ENCODE measurements around the gene ALDH3A1.

The ALDH3A1 gene

GRCh38 chr17:19739241-19740201, 8.6 kb downstream of the ALDH3A1 start:
- TF ChIP-seq CTCF (conservative IDR thresholded peaks at IDR 0.05; ENCODE audit: low read length) = no peak
- DNase-seq (ENCODE audit: low read depth) = no peak
- no peak overlapping the region for H3K4me3 ChIP-seq (ENCODE audit: low read length)

- TF ChIP-seq CTCF (conservative IDR thresholded peaks at IDR 0.05; ENCODE audit: low read length) = no peak
- no peak overlapping the region for H3K4me3 ChIP-seq (ENCODE audit: low read length)
- no peak for DNase-seq (ENCODE audit: low read depth)
Measured at GRCh38 chr17:19738757-19739156, 9.3 kb downstream of the ALDH3A1 start.

GRCh38 chr17:19738073-19738449, 10.0 kb downstream of the ALDH3A1 start:
- H3K4me3 ChIP-seq (ENCODE audit: low read length) = no peak overlapping the region
- no peak for DNase-seq (ENCODE audit: low read depth)
- TF ChIP-seq CTCF (conservative IDR thresholded peaks at IDR 0.05; ENCODE audit: low read length) = no peak

- no peak for TF ChIP-seq CTCF (conservative IDR thresholded peaks at IDR 0.05; ENCODE audit: low read length)
- no peak overlapping the region for H3K4me3 ChIP-seq (ENCODE audit: low read length)
- DNase-seq (ENCODE audit: low read depth) = no peak
Measured at GRCh38 chr17:19737305-19738072, 10.6 kb downstream of the ALDH3A1 start.

DNA sequence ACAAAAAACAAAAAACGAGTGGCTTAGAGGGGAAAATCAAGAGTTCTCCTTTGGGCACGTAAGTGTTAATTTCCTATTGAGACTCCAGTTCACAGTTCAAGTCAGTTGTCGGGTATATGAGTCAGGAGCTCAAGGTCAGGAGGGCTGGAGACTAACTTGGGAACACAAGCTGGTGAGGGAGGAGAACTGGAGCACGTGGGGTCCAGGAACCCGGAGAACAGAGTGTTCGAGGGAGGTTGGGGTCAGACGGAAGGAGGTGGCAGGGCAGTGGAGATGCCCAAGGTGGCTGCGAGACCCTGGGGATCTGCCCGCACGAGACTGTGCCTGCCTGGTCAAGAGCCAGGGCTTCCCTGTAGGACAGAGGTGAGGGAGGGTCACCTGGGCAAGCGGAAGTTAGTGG, 12.0 kb downstream of the ALDH3A1 start:
- TF ChIP-seq CTCF (conservative IDR thresholded peaks at IDR 0.05; ENCODE audit: low read length) = no peak
- no peak overlapping the region for H3K4me3 ChIP-seq (ENCODE audit: low read length)
- no peak for DNase-seq (ENCODE audit: low read depth)

GRCh38 chr17:19733953-19734526, 14.1 kb downstream of the ALDH3A1 start:
- TF ChIP-seq CTCF (conservative IDR thresholded peaks at IDR 0.05; ENCODE audit: low read length) = no peak
- no peak overlapping the region for H3K4me3 ChIP-seq (ENCODE audit: low read length)
- no peak for DNase-seq (ENCODE audit: low read depth)

Data from AG10803 (cell line).